Activated CD8-positive, alpha-beta memory T cell treated with anti-CD3 and anti-CD28 coated beads, Interleukin-2, amount 10 ng/mL, durations not matched to agents 7 days and 5 days (primary cell): ENCODE results near the gene TMEM242. TPM values are rescaled to one million over a fixed set of nuclear protein-coding genes. Genes with fewer than 3 reads are reported as not detected.

ENCODE experiments used
- ATAC-seq: fragments of 150-1000 bp; cut with Tn5 transposase; one replicate; pipeline ENCODE4 v1.10.0; 2021; ENCODE audit warnings: moderate library complexity
- CTCF ChIA-PET: fragments of 350-600 bp; sonication (Branson Sonifier 250); formaldehyde crosslinking; loops from one replicate; lab custom pipeline; 2021; ENCODE audit warnings: antibody characterized with exemption; lab: Charles Lee
- DNase-seq: peaks from one replicate; pipeline ENCODE4 v3.0.0-alpha.2; 2020
- H3K27ac Mint-ChIP-seq: one replicate; pipeline ENCODE4 v1.8.0; 2021; ENCODE audit warnings: mild to moderate bottlenecking, mixed read lengths
- H3K27me3 Mint-ChIP-seq: one replicate; pipeline ENCODE4 v1.8.0; 2021; ENCODE audit warnings: mixed read lengths
- H3K36me3 Mint-ChIP-seq: one replicate; pipeline ENCODE4 v1.8.0; 2021; ENCODE audit warnings: mild to moderate bottlenecking, mixed read lengths
- H3K4me1 Mint-ChIP-seq: one replicate; pipeline ENCODE4 v1.8.0; 2021; ENCODE audit warnings: mixed read lengths
- H3K4me3 Mint-ChIP-seq: one replicate; pipeline ENCODE4 v1.8.0; 2021; ENCODE audit warnings: mild to moderate bottlenecking, moderate library complexity, mixed read lengths
- H3K9me3 Mint-ChIP-seq: one replicate; pipeline ENCODE4 v1.8.0; 2022; ENCODE audit warnings: low read depth, mixed read lengths
- total RNA-seq, 2 experiments: library from RNA; stranded (reverse); gene quantifications; one replicate each; pipeline ENCODE4 v1.2.3, GENCODE V29; 2021

The TMEM242 gene
- total RNA-seq, 2 experiments from 2014 or later, result 10.3 to 14.1 TPM

DNA sequence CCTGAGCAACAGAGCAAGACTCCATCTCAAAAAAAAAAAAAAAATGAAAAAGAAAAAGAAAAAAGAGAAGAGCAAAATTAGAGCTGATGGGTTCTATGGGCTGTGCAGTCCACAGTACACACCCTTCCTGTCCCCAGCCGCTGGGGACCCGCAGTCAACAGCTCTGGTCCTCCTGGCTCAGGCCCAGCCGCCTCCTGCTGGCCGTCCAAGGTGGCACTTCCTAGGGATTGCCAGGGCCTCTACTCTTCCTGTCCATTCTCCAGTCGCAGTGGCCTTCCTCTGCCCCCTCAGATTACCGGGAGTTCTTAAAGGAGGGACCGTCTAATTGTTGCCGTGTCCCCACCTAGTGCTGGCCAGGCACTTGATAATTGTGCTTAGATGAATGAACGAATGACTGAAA lies 41.7 kb downstream of the TMEM242 start:
- CTCF ChIA-PET, result interaction anchor here (1.0 to 1.5 kb wide), 2 partner anchors 8 to 88 kb away, joined by 3 to 4 read pairs; no protein-coding TSS in a partner anchor
- H3K27ac Mint-ChIP-seq, result no peak overlapping the region
- DNase-seq (no peak), ATAC-seq (peak; percentile 61)
- peaks cover 3% of the 10 kb centered on the region for H3K4me1 Mint-ChIP-seq
- H3K4me3 Mint-ChIP-seq, result no peak overlapping the region
- no peaks in the 10 kb centered on the region for H3K9me3 Mint-ChIP-seq
- peaks cover 24% of the 10 kb centered on the region for H3K27me3 Mint-ChIP-seq
- H3K36me3 Mint-ChIP-seq, result no peaks in the 10 kb centered on the region

DNA sequence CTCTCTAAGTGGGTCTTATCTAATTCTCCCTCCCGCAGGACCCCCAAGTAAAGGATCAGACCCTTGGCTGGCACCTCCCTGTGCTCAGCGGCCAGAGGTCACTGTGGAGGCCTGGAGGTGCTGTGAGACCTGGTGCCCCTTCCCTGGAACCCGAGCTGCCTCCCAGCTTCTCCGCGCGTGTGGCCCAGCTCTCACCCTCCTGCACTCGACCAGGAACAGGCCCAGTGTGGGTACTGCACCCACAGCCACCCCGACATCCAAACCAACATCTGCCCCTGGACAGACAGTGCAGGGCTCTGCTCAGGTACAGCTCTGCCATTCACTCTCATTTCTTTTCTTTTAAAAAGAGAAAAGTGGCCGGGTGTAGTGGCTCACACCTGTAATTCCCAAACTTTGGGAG lies 42.4 kb downstream of the TMEM242 start:
- CTCF ChIA-PET, result interaction anchor here (1.5 kb wide), 1 partner anchor 87 kb away, joined by 4 read pairs; no protein-coding TSS in a partner anchor
- ATAC-seq (no peak), DNase-seq (no peak)
- Mint-ChIP-seq H3K4me3 (no peak overlapping the region), H3K4me1 (peaks cover 3% of the 10 kb centered on the region), H3K36me3 (no peaks in the 10 kb centered on the region), H3K27me3 (peaks cover 29% of the 10 kb centered on the region), H3K9me3 (no peaks in the 10 kb centered on the region), H3K27ac (no peak overlapping the region)

DNA sequence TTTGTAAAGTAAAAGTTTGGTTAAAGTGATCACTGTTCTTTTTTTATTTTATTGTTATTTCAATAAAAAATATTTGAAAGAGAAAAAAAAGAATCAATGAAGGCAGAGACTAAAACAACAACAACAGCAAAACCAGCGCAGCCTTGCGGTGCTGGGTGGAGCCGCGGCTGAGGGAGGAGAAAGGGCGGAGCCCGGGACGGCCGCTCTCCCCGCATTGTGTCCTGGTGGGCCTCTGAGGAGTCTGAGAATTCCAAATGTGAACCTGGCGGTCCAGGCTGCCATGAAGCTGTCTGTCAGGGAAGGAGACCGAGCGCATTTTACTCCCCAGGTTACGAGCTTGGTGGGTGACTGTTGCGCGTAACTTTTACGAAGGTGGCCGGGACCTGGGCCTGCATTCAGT lies 43.2 kb downstream of the TMEM242 start:
- CTCF ChIA-PET, result no interaction called here
- H3K4me1 Mint-ChIP-seq, result peaks cover 5% of the 10 kb centered on the region
- H3K36me3 Mint-ChIP-seq, result no peaks in the 10 kb centered on the region
- H3K27ac Mint-ChIP-seq, result no peak overlapping the region
- H3K27me3 Mint-ChIP-seq, result peaks cover 32% of the 10 kb centered on the region
- ATAC-seq (no peak), DNase-seq (no peak)
- no peak overlapping the region for H3K4me3 Mint-ChIP-seq
- H3K9me3 Mint-ChIP-seq, result no peaks in the 10 kb centered on the region

DNA sequence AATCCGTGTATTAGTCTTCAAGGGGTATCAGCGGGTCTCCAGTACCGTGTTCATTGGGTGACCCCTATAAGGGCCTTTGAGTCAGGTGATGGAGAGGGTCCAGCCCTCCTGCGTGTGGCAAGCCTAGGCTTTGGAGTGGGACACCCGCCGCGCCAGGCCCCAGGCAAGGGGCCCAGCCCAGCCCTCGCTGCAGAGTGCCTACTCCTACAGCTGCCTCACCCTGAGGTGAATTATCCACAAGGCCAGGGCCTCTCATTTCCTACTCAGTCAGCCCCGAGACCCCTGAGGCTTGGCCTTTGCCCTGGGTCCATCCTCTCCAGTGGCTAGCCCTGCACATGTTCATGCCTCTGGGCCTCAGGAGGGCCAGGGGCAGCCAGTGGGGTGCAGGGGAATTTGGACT lies 45.1 kb downstream of the TMEM242 start:
- CTCF ChIA-PET, result interaction anchor here (0.6 to 2.3 kb wide), 4 partner anchors 37 to 594 kb away, joined by 3 to 6 read pairs (median 4); no protein-coding TSS in a partner anchor
- ATAC-seq (no peak), DNase-seq (no peak)
- Mint-ChIP-seq H3K4me1 (peaks cover 10% of the 10 kb centered on the region), H3K9me3 (no peaks in the 10 kb centered on the region), H3K4me3 (no peak overlapping the region), H3K36me3 (no peaks in the 10 kb centered on the region), H3K27ac (no peak overlapping the region), H3K27me3 (peaks cover 35% of the 10 kb centered on the region)

DNA sequence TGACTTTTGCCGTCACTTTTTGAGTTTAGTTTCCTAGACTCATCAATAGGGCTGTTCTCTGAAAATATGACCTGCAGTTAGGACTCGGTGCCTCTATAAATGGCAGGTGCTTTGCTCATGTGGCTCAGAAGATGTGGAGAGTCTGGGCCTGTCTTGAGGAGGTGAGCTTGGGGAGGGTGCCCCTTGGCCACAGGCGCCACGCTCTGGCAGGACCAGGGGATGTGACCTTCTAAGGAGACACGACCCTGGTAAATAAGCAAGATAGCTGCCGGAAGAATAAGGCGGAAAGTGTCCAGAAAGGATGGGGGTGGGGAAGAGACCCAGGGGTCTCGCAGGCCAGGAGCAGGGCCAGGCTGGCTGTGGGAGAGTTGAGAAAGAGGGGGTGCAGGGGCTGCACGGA lies 46.6 kb downstream of the TMEM242 start:
- Mint-ChIP-seq H3K4me3 (no peak overlapping the region), H3K27ac (no peak overlapping the region), H3K9me3 (no peaks in the 10 kb centered on the region), H3K36me3 (no peaks in the 10 kb centered on the region), H3K27me3 (peaks cover 49% of the 10 kb centered on the region), H3K4me1 (peaks cover 9% of the 10 kb centered on the region)
- ATAC-seq (no peak), DNase-seq (no peak)
- CTCF ChIA-PET, result interaction anchor here (1.3 to 2.3 kb wide), 3 partner anchors 38 to 242 kb away, joined by 4 to 6 read pairs (median 5); no protein-coding TSS in a partner anchor

DNA sequence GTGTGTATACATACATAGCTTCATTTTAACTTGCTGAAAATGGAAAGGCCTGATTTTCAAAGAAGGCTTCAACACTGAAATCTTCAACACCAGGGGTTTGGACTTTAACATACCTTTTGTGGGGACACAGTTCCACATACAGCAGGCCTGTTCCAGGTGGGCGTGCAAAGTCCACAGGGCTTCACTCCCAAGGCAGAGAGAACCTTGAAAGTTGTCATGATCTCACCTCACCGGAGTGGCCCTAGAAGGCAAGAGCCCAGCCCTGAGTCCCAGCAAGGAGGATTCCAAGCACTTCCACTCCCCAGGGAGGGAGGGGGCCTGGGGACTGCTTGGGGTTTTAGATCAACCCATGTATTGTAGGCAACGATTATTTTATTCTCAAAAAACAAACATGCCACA lies 47.2 kb downstream of the TMEM242 start:
- Mint-ChIP-seq H3K9me3 (no peaks in the 10 kb centered on the region), H3K27me3 (peaks cover 52% of the 10 kb centered on the region), H3K4me1 (peaks cover 9% of the 10 kb centered on the region), H3K4me3 (no peak overlapping the region), H3K36me3 (no peaks in the 10 kb centered on the region), H3K27ac (no peak overlapping the region)
- CTCF ChIA-PET, result interaction anchor here (1.7 to 2.6 kb wide), 5 partner anchors 12 to 242 kb away, joined by 5 to 13 read pairs (median 7); no protein-coding TSS in a partner anchor
- no peak for DNase-seq
- no peak for ATAC-seq

DNA sequence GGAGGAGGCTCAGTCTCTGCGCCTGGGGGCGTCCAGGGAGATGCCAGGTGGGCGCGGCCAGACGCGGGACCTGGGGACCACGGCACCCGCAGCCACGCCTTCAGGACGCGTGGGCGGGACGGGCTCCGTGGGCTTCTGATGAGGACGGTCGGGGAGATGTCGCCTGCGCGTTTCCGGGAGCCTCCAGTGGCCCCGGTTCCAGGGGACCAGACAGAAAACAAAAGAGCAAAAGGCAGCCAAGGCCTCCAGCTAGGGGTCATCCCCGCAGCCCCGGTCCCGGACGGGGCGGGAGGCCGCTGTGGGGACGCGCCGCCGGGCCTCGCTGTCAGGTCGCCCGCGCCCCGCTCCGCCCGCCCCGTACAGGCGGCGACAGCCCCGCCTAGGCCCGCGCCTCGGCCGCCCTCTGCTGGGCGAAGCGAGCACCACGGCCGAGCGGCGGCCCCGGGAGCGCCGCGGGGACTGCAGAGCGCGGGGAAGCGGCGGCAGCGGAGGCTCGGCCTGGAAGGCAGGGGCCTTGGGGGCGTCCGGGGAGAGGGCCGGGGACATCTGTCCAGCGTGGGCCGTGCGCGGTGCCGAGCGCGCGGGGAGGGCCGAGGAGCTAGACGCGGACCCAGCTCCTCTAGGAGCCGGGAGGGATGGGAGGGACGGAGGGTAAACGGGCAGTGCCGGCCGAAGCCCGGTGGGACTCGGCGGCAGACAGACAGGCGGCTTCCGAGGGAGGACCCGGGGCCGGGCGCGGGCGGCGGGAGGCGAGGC lies 48.7 kb downstream of the TMEM242 start:
- Mint-ChIP-seq H3K9me3 (peaks cover 8% of the 10 kb centered on the region), H3K4me1 (peaks cover 9% of the 10 kb centered on the region), H3K36me3 (peaks cover 7% of the 10 kb centered on the region), H3K27ac (peak overlapping the region; percentile 67), H3K27me3 (peaks cover 54% of the 10 kb centered on the region), H3K4me3 (peak overlapping the region; percentile 78)
- DNase-seq (peak; percentile 78), ATAC-seq (peak; percentile 95)
- CTCF ChIA-PET, result interaction anchor here (0.6 to 2.6 kb wide), 22 partner anchors 10 to 797 kb away, joined by 3 to 13 read pairs (median 5); no protein-coding TSS in a partner anchor

DNA sequence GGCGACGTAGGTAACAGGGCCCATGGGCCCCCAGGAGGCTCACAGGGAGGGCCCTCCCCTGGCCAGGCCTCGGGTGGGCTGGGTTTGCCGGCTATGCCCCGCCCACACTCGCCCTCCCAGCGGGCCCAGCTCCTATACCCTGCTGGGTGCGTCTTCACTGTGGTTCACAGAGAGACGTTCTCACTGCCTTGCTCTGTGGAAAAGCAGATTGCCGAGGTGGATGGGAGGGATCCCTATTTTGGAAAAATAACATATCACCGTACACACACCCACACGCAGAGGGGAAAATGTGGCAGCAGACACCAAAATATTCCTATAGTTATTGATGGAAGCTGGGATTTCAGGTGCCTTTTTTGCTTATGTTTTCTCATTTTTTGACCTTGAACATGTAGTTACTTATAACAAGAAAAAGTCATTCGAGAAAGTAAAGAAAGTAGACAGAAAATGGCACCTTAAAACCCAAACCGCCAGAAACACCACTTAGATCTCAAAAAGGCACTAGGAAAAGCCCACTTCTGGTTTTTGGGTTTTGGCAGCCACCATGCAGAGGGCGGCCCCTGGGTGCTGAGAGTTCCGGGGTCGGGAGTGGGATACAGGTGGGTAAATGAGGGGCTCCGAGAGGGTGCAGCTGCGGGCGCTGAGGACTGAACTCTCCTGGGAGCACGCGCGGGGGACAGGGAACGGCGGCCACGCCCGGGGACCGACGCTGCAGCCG lies 49.4 kb downstream of the TMEM242 start:
- Mint-ChIP-seq H3K4me3 (peak overlapping the region; percentile 78), H3K4me1 (peaks cover 9% of the 10 kb centered on the region), H3K36me3 (peaks cover 7% of the 10 kb centered on the region), H3K27me3 (peaks cover 51% of the 10 kb centered on the region), H3K27ac (peak overlapping the region; percentile 76), H3K9me3 (peaks cover 8% of the 10 kb centered on the region)
- peak; percentile 77 for DNase-seq
- CTCF ChIA-PET, result interaction anchor here (0.6 to 2.6 kb wide), 17 partner anchors 8 to 798 kb away, joined by 3 to 13 read pairs (median 4); no protein-coding TSS in a partner anchor
- ATAC-seq, result peak; percentile 56

DNA sequence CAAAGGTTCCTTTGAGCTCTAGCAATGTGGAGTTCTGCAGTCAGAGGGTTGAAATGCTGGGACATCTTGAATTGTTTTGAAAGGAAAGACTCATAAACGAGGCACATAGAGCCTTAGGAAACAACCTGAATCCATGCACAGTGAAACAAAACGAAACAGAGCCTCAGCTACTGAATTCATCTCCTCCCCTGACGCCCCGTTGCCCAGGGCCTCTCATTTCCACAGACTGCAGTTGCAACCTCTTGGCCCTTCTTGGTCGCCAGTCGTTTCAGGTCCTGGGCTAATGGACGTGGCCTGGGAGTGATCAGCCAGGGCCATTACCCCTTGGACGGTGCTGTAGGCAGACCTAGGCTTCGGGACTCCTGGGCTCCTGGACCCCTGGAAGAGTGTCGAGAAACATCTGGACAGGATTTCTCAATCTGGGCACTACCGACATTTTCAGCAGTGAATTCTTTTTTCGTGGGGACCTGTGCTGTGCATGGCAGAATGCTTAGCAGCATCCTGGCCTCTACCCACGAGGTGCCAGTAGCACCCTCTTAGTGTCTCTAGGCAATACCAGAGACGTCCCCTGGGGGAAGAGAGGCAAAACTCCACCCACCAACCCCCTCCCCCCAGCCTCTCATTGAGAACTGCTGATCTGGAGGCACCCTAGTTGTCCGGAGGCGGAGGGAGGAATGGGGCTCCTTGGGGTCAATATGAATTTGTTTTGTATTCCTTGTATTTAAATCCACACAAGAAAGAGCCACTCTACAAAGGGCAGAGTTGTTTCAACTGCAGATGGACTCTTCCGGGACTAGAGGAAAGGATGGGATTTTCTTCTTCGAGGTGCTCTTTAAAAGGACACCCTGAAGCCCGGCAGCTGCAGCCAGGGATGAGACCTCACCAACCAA lies 50.2 kb downstream of the TMEM242 start:
- ATAC-seq, result no peak
- peaks cover 8% of the 10 kb centered on the region for H3K9me3 Mint-ChIP-seq
- peaks cover 9% of the 10 kb centered on the region for H3K4me1 Mint-ChIP-seq
- CTCF ChIA-PET, result interaction anchor here (0.8 to 2.6 kb wide), 8 partner anchors 9 to 799 kb away, joined by 3 to 13 read pairs (median 6); no protein-coding TSS in a partner anchor
- DNase-seq, result no peak
- H3K27me3 Mint-ChIP-seq, result peaks cover 45% of the 10 kb centered on the region
- no peak overlapping the region for H3K4me3 Mint-ChIP-seq
- peaks cover 7% of the 10 kb centered on the region for H3K36me3 Mint-ChIP-seq
- H3K27ac Mint-ChIP-seq, result no peak overlapping the region

DNA sequence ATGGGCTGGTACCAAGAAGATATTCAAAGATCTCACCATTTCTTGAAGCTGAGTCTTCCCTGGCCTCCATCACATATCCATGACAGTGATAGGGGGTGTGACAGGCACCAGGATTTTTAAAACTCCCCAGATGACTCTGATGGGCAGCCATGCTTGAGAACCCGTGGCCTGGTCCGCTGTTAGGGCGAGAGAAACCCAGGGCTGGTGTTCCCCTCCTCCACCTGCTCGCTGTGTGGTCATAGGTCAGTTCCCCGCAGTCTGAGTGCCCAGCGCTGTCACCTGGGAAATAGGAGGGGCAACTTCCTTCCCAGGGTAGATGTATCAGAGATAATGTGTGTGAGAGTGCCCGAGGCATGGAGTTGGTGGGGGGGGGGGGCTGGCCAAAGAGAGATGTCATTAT lies 50.9 kb downstream of the TMEM242 start:
- H3K4me1 Mint-ChIP-seq, result peaks cover 9% of the 10 kb centered on the region
- H3K4me3 Mint-ChIP-seq, result no peak overlapping the region
- peaks cover 37% of the 10 kb centered on the region for H3K27me3 Mint-ChIP-seq
- CTCF ChIA-PET, result interaction anchor here (1.4 kb wide), 1 partner anchor 37 kb away, joined by 8 read pairs; no protein-coding TSS in a partner anchor
- ATAC-seq, result no peak
- DNase-seq, result no peak
- peaks cover 8% of the 10 kb centered on the region for H3K9me3 Mint-ChIP-seq
- H3K27ac Mint-ChIP-seq, result no peak overlapping the region
- H3K36me3 Mint-ChIP-seq, result peaks cover 7% of the 10 kb centered on the region

DNA sequence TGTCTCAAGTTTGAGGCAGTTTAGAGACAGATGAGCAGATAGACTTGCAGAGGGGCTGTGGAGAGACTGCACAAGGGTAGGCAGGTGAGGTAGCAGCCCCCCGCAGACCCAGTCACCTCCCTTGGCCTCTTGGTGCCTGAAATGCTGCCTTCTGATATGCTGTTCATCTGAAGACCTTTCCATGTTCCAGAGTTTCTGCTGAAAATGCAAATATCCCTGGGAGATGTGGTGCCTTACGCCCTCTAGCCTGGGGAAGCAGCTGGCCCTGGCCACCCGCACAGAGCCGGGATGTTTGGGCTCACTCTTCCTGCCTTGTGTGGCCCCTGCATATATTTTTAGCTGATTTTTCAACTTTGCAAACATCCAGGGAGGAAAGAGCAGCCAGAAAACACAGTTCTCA lies 51.4 kb downstream of the TMEM242 start:
- peaks cover 33% of the 10 kb centered on the region for H3K27me3 Mint-ChIP-seq
- H3K9me3 Mint-ChIP-seq, result peaks cover 8% of the 10 kb centered on the region
- CTCF ChIA-PET, result interaction anchor here (1.4 kb wide), 1 partner anchor 36 kb away, joined by 8 read pairs; no protein-coding TSS in a partner anchor
- H3K36me3 Mint-ChIP-seq, result peaks cover 7% of the 10 kb centered on the region
- ATAC-seq (no peak), DNase-seq (no peak)
- H3K4me1 Mint-ChIP-seq, result peaks cover 9% of the 10 kb centered on the region
- no peak overlapping the region for H3K27ac Mint-ChIP-seq
- H3K4me3 Mint-ChIP-seq, result no peak overlapping the region

DNA sequence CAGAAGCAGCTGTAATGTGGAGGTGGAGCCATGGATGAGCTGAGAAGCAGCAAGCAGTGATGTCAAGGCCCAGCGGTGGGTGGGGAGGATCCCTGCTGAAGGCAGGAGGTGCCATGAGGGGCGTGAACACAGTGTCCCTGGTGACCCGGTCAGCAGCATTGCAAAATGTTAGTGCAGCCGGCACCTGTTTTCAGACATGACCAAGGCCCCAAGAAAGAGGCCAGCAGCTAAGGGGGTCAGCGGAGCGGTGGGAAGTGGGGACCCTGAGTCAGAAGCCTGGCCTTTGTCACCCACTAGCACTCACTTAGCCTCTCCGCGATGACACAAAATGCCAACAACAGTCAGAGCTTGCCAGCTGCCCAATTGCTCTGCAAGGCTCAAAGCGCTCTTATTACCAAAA lies 51.9 kb downstream of the TMEM242 start:
- peaks cover 9% of the 10 kb centered on the region for H3K4me1 Mint-ChIP-seq
- no peak for DNase-seq
- peaks cover 29% of the 10 kb centered on the region for H3K27me3 Mint-ChIP-seq
- H3K27ac Mint-ChIP-seq, result no peak overlapping the region
- no peak for ATAC-seq
- peaks cover 7% of the 10 kb centered on the region for H3K36me3 Mint-ChIP-seq
- no peak overlapping the region for H3K4me3 Mint-ChIP-seq
- CTCF ChIA-PET, result interaction anchor here (1.4 kb wide), 1 partner anchor 36 kb away, joined by 8 read pairs; no protein-coding TSS in a partner anchor
- H3K9me3 Mint-ChIP-seq, result peaks cover 8% of the 10 kb centered on the region
